Measurements from ENCODE around the gene PMPCA.

GRCh38 chr9:136394312-136395019, 16.0 kb upstream of the PMPCA start:
- no peak for TF ChIP-seq ETS1 (IDR thresholded peaks at IDR 0.05)
- TF ChIP-seq, protein P1, sequence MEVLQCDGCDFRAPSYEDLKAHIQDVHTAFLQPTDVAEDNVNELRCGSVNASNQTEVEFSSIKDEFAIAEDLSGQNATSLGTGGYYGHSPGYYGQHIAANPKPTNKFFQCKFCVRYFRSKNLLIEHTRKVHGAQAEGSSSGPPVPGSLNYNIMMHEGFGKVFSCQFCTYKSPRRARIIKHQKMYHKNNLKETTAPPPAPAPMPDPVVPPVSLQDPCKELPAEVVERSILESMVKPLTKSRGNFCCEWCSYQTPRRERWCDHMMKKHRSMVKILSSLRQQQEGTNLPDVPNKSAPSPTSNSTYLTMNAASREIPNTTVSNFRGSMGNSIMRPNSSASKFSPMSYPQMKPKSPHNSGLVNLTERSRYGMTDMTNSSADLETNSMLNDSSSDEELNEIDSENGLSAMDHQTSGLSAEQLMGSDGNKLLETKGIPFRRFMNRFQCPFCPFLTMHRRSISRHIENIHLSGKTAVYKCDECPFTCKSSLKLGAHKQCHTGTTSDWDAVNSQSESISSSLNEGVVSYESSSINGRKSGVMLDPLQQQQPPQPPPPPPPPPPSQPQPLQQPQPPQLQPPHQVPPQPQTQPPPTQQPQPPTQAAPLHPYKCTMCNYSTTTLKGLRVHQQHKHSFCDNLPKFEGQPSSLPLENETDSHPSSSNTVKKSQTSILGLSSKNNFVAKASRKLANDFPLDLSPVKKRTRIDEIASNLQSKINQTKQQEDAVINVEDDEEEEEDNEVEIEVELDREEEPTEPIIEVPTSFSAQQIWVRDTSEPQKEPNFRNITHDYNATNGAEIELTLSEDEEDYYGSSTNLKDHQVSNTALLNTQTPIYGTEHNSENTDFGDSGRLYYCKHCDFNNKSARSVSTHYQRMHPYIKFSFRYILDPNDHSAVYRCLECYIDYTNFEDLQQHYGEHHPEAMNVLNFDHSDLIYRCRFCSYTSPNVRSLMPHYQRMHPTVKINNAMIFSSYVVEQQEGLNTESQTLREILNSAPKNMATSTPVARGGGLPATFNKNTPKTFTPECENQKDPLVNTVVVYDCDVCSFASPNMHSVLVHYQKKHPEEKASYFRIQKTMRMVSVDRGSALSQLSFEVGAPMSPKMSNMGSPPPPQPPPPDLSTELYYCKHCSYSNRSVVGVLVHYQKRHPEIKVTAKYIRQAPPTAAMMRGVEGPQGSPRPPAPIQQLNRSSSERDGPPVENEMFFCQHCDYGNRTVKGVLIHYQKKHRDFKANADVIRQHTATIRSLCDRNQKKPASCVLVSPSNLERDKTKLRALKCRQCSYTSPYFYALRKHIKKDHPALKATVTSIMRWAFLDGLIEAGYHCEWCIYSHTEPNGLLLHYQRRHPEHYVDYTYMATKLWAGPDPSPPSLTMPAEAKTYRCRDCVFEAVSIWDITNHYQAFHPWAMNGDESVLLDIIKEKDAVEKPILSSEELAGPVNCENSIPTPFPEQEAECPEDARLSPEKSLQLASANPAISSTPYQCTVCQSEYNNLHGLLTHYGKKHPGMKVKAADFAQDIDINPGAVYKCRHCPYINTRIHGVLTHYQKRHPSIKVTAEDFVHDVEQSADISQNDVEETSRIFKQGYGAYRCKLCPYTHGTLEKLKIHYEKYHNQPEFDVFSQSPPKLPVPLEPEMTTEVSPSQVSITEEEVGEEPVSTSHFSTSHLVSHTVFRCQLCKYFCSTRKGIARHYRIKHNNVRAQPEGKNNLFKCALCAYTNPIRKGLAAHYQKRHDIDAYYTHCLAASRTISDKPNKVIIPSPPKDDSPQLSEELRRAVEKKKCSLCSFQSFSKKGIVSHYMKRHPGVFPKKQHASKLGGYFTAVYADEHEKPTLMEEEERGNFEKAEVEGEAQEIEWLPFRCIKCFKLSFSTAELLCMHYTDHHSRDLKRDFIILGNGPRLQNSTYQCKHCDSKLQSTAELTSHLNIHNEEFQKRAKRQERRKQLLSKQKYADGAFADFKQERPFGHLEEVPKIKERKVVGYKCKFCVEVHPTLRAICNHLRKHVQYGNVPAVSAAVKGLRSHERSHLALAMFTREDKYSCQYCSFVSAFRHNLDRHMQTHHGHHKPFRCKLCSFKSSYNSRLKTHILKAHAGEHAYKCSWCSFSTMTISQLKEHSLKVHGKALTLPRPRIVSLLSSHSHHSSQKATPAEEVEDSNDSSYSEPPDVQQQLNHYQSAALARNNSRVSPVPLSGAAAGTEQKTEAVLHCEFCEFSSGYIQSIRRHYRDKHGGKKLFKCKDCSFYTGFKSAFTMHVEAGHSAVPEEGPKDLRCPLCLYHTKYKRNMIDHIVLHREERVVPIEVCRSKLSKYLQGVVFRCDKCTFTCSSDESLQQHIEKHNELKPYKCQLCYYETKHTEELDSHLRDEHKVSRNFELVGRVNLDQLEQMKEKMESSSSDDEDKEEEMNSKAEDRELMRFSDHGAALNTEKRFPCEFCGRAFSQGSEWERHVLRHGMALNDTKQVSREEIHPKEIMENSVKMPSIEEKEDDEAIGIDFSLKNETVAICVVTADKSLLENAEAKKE (CRISPR knock-in tag; IDR thresholded peaks at IDR 0.05) = no peak
- no peak for TF ChIP-seq CTCF (conservative IDR thresholded peaks at IDR 0.05; ENCODE audit: low read depth in 2 of 2)

Data from GM23338 (cell line).